ENCODE results near the gene NIPBL.
"Not testable (repeated sequence)": the region's sequence is repeated elsewhere in the genome, so short reads cannot be mapped to it uniquely, and the experiment has no call there.

Gene NIPBL

GRCh38 chr5:37099267-37099666 lies 222.7 kb downstream of the NIPBL start:
- DNase-seq, result not testable (repeated sequence)

GRCh38 chr5:37103302-37103701 lies 226.7 kb downstream of the NIPBL start:
- no peak for DNase-seq

- DNase-seq, result no peak
Observed at GRCh38 chr5:37109338-37109737, 232.8 kb downstream of the NIPBL start.

- no peak for DNase-seq
Observed at GRCh38 chr5:37110135-37110534, 233.6 kb downstream of the NIPBL start.

- DNase-seq, result no peak
Observed at GRCh38 chr5:37111426-37112382, 235.1 kb downstream of the NIPBL start.

- no peak for DNase-seq
Observed at GRCh38 chr5:37112383-37112991, 235.9 kb downstream of the NIPBL start.
